ENCODE data around the gene NAGS. TPM values are rescaled to one million over a fixed set of nuclear protein-coding genes. Genes with fewer than 3 reads are reported as not detected.
A peak's percentile ranks its signal among the peaks of the same experiment; 100 is the strongest.

NAGS gene
- total RNA-seq, 1 donor from 2014 or later: 1.0 TPM

DNA sequence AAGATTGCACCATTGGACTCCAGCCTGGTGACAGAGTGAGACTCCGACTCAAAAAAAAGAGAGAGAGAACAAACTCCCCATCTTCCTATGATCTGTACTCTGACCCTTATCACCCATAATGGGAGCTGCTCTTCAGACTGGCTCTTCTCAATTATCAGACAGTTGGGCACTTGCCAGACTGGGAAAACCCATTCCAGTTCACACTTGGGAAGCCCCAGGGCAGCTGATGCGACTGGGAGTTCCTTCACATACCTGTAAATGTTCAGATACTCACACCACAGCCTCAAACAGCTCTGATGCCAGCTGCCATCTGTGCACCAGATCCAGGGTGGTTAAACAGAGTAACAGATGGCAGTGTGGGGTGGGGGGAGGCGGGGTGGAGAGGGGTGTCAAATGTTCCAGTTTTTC is 34.2 kb downstream of the NAGS start:
- Histone ChIP-seq H3K36me3 (ENCODE audit: insufficient read depth, low read length) (peaks cover 23% of the 10 kb centered on the region), H3K79me2 (ENCODE audit: insufficient read depth, low read length) (peaks cover 52% of the 10 kb centered on the region), H3K9ac (ENCODE audit: low read length) (no peak overlapping the region), H2AFZ (ENCODE audit: low read depth, low read length) (no peak overlapping the region), H3K4me3 (ENCODE audit: insufficient read depth, low read depth, low read length) (no peak overlapping the region), H4K20me1 (ENCODE audit: insufficient read depth, low read length) (peaks cover 75% of the 10 kb centered on the region), H3K27ac (ENCODE audit: low read depth, low read length) (no peak overlapping the region), H3K4me2 (ENCODE audit: low read length) (no peak overlapping the region), H3K27me3 (ENCODE audit: insufficient read depth, low read length) (no peaks in the 10 kb centered on the region), H3K9me3 (ENCODE audit: insufficient read depth, low read depth, low read length) (no peaks in the 10 kb centered on the region), H3K4me1 (ENCODE audit: insufficient read depth, low read length) (peaks cover 3% of the 10 kb centered on the region)
- TF ChIP-seq CTCF (IDR thresholded peaks at IDR 0.05; ENCODE audit: insufficient read depth, low read depth, low read length) (no peak), EZH2 (IDR thresholded peaks at IDR 0.05; ENCODE audit: insufficient read depth, low read length) (no peak)
- H3K4me1 Mint-ChIP-seq (ENCODE audit: low read depth, unreplicated experiment): peaks cover 28% of the 10 kb centered on the region
- H3K27ac Mint-ChIP-seq (ENCODE audit: unreplicated experiment): no peak overlapping the region
- no peaks in the 10 kb centered on the region for H3K9me3 Mint-ChIP-seq (ENCODE audit: unreplicated experiment)
- no peak for FAIRE-seq
- peaks cover 15% of the 10 kb centered on the region for H3K36me3 Mint-ChIP-seq (ENCODE audit: low read depth, unreplicated experiment)
- no peaks in the 10 kb centered on the region for H3K27me3 Mint-ChIP-seq (ENCODE audit: low read depth, unreplicated experiment)
- H3K4me3 Mint-ChIP-seq (ENCODE audit: unreplicated experiment): no peak overlapping the region
- no peak for DNase-seq (ENCODE audit: low read depth)

DNA sequence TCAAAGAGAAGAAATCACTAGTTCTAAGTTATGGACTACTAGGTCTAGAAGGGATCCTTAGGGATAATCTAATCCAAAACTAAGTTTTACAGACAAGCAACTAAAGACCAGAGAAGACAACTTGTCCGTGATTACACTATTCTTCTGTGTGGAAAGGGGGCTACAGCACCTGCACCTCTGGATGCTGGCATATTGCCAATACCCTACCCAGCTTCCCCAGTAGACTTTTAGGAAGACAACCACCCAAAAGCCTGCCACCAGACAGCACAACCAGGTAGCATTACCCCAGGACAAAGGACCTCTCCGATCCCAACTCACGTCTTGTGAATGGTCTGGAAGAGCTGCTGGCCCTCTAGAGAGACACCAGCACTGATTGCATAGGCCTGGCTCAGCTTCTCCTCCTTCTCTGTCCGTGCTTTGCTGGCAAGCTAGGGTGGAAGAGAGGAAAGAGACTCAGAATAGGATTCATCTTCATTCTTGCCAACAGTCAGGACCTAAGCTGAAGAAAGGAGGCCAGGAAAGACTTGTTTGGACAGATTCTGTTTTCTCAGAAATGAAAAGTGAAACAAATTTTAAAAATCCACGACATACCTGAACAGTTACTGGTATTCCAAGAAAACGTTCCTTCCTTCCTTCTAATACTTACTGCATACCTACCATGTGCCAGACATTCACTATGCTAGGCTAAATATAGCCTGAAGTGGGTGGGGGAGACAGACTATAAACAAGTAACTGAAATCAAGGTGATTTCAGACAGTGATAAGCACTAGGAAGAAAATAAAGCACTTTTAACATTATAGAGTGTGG is 35.6 kb downstream of the NAGS start:
- Histone ChIP-seq H3K9ac (ENCODE audit: low read length) (peak overlapping the region; percentile 33), H3K4me2 (ENCODE audit: low read length) (peak overlapping the region; percentile 1), H3K79me2 (ENCODE audit: insufficient read depth, low read length) (peaks cover 64% of the 10 kb centered on the region), H3K27ac (ENCODE audit: low read depth, low read length) (peak overlapping the region; percentile 41), H3K4me1 (ENCODE audit: insufficient read depth, low read length) (peaks cover 5% of the 10 kb centered on the region), H2AFZ (ENCODE audit: low read depth, low read length) (no peak overlapping the region), H3K4me3 (ENCODE audit: insufficient read depth, low read depth, low read length) (no peak overlapping the region), H4K20me1 (ENCODE audit: insufficient read depth, low read length) (peaks cover 80% of the 10 kb centered on the region), H3K36me3 (ENCODE audit: insufficient read depth, low read length) (peaks cover 15% of the 10 kb centered on the region), H3K9me3 (ENCODE audit: insufficient read depth, low read depth, low read length) (no peaks in the 10 kb centered on the region), H3K27me3 (ENCODE audit: insufficient read depth, low read length) (no peaks in the 10 kb centered on the region)
- TF ChIP-seq CTCF (IDR thresholded peaks at IDR 0.05; ENCODE audit: insufficient read depth, low read depth, low read length) (no peak), EZH2 (IDR thresholded peaks at IDR 0.05; ENCODE audit: insufficient read depth, low read length) (no peak)
- Mint-ChIP-seq H3K4me3 (ENCODE audit: unreplicated experiment) (peak overlapping the region; percentile 47), H3K4me1 (ENCODE audit: low read depth, unreplicated experiment) (peaks cover 39% of the 10 kb centered on the region), H3K36me3 (ENCODE audit: low read depth, unreplicated experiment) (peaks cover 8% of the 10 kb centered on the region), H3K27ac (ENCODE audit: unreplicated experiment) (peak overlapping the region; percentile 92), H3K9me3 (ENCODE audit: unreplicated experiment) (no peaks in the 10 kb centered on the region), H3K27me3 (ENCODE audit: low read depth, unreplicated experiment) (no peaks in the 10 kb centered on the region)
- DNase-seq (ENCODE audit: low read depth) (peak; percentile 77), FAIRE-seq (no peak)

DNA sequence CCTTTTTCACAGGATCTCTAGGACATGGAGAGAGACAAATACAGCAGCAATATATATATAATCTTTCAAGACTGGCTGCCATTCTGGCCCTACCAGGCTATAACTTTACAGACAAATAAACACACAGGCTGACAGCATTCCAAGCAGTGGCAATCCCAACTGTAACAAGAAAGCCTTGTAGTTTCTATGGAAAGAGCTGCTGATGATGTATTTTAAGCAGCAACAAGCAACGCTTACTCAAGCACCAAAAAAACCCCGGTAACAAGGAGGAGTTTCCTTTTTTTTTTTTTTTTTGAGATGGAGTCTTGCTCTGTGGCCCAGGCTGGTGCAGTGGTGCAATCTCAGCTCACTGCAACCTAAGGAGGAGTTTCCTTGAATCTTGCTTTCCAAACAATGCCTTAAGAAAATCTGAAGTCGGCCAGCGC is 38.9 kb downstream of the NAGS start:
- H4K20me1 ChIP-seq (ENCODE audit: insufficient read depth, low read length): peaks cover 79% of the 10 kb centered on the region
- FAIRE-seq: no peak

More for the DNA sequence above, 38.9 kb downstream of the NAGS start:
- Histone ChIP-seq H3K9ac (ENCODE audit: low read length) (no peak overlapping the region), H3K4me2 (ENCODE audit: low read length) (no peak overlapping the region), H2AFZ (ENCODE audit: low read depth, low read length) (no peak overlapping the region), H3K9me3 (ENCODE audit: insufficient read depth, low read depth, low read length) (no peaks in the 10 kb centered on the region), H3K27ac (ENCODE audit: low read depth, low read length) (no peak overlapping the region), H3K4me3 (ENCODE audit: insufficient read depth, low read depth, low read length) (no peak overlapping the region), H3K27me3 (ENCODE audit: insufficient read depth, low read length) (no peaks in the 10 kb centered on the region), H3K4me1 (ENCODE audit: insufficient read depth, low read length) (peaks cover 5% of the 10 kb centered on the region), H3K79me2 (ENCODE audit: insufficient read depth, low read length) (peaks cover 75% of the 10 kb centered on the region), H3K36me3 (ENCODE audit: insufficient read depth, low read length) (peaks cover 17% of the 10 kb centered on the region)
- H3K27me3 Mint-ChIP-seq (ENCODE audit: low read depth, unreplicated experiment): no peaks in the 10 kb centered on the region
- peaks cover 39% of the 10 kb centered on the region for H3K4me1 Mint-ChIP-seq (ENCODE audit: low read depth, unreplicated experiment)
- no peak overlapping the region for H3K4me3 Mint-ChIP-seq (ENCODE audit: unreplicated experiment)
- TF ChIP-seq EZH2 (IDR thresholded peaks at IDR 0.05; ENCODE audit: insufficient read depth, low read length): no peak
- peaks cover 4% of the 10 kb centered on the region for H3K36me3 Mint-ChIP-seq (ENCODE audit: low read depth, unreplicated experiment)
- H3K9me3 Mint-ChIP-seq (ENCODE audit: unreplicated experiment): no peaks in the 10 kb centered on the region
- DNase-seq (ENCODE audit: low read depth): no peak
- H3K27ac Mint-ChIP-seq (ENCODE audit: unreplicated experiment): peak overlapping the region; percentile 77

Data from astrocyte (in vitro differentiated cells and primary cell).